Activated CD4-positive, CD25-positive, alpha-beta regulatory T cell (primary cell): Measurements from ENCODE around the gene APBA1.

Source experiments
- DNase-seq, 4 experiments: peaks; one replicate each; lab custom pipeline; 2025; lab: John Stamatoyannopoulos, UW

APBA1 gene

GRCh38 chr9:69578026-69578425 is 94.1 kb downstream of the APBA1 start:
- no peak for DNase-seq

GRCh38 chr9:69577123-69577522 is 95.0 kb downstream of the APBA1 start:
- no peak for DNase-seq

GRCh38 chr9:69574057-69574456 is 98.1 kb downstream of the APBA1 start:
- DNase-seq = no peak

GRCh38 chr9:69573651-69574050 is 98.5 kb downstream of the APBA1 start:
- no peak for DNase-seq

GRCh38 chr9:69572611-69573010 is 99.6 kb downstream of the APBA1 start:
- DNase-seq = no peak

GRCh38 chr9:69571032-69571431 is 101.1 kb downstream of the APBA1 start:
- DNase-seq = no peak

GRCh38 chr9:69569738-69570451 is 102.3 kb downstream of the APBA1 start:
- DNase-seq = no peak

- no peak for DNase-seq
These were observed 107.6 kb downstream of the APBA1 start for GRCh38 chr9:69564557-69564956.

GRCh38 chr9:69559126-69559525 is 113.0 kb downstream of the APBA1 start:
- no peak for DNase-seq

GRCh38 chr9:69556707-69557106 is 115.5 kb downstream of the APBA1 start:
- no peak for DNase-seq

- DNase-seq = no peak
These were observed 116.4 kb downstream of the APBA1 start for GRCh38 chr9:69555802-69556201.

GRCh38 chr9:69554945-69555344 is 117.2 kb downstream of the APBA1 start:
- no peak for DNase-seq

- no peak for DNase-seq
These were observed 122.6 kb downstream of the APBA1 start for GRCh38 chr9:69549310-69550202.

GRCh38 chr9:69548681-69549080 is 123.5 kb downstream of the APBA1 start:
- DNase-seq = no peak

GRCh38 chr9:69546265-69546664 is 125.9 kb downstream of the APBA1 start:
- no peak for DNase-seq

- DNase-seq = no peak
These were observed 129.0 kb downstream of the APBA1 start for GRCh38 chr9:69542942-69543704.

GRCh38 chr9:69542058-69542457 is 130.1 kb downstream of the APBA1 start:
- no peak for DNase-seq

- DNase-seq = no peak
These were observed 136.3 kb downstream of the APBA1 start for GRCh38 chr9:69535911-69536310.

GRCh38 chr9:69535286-69535832 is 136.8 kb downstream of the APBA1 start:
- no peak for DNase-seq

- DNase-seq = no peak
These were observed 139.8 kb downstream of the APBA1 start for GRCh38 chr9:69532396-69532795.

GRCh38 chr9:69527454-69527853 is 144.7 kb downstream of the APBA1 start:
- DNase-seq = no peak

GRCh38 chr9:69526699-69527098 is 145.5 kb downstream of the APBA1 start:
- DNase-seq = no peak
